Measurements from ENCODE around the gene SPEF2. TPM values are rescaled to one million over a fixed set of nuclear protein-coding genes. Genes with fewer than 3 reads are reported as not detected.
"Not testable (repeated sequence)": the region's sequence is repeated elsewhere in the genome, so short reads cannot be mapped to it uniquely, and the experiment has no call there.

The SPEF2 gene
- total and polyA plus RNA-seq, 12 donors: 3.3 to 19.7 (median 7.9) TPM

GRCh38 chr5:35853631-35854030 lies 236.0 kb downstream of the SPEF2 start:
- H3K27me3 ChIP-seq: no peaks in the 10 kb centered on the region
- no peaks in the 10 kb centered on the region for H3K9me3 ChIP-seq (replicated peaks in 1 of 3)
- DNase-seq: peak; percentile 65 to 88 (median 79)
- H3K27ac ChIP-seq: peak overlapping the region; percentile 20 to 78 (median 67)
- no peaks in the 10 kb centered on the region for H3K36me3 ChIP-seq (replicated peaks in 1 of 2)
- peaks cover 41% of the 10 kb centered on the region in 2 donors for H3K4me1 ChIP-seq (replicated peaks in 1 of 2)
- intact Hi-C loops (cut with DNase I): no loop called here
- 22 to 45% (median 27%) methylated on average over 3 of the region's 3 CpGs for WGBS, 4 donors
- no peak overlapping the region for H3K4me3 ChIP-seq
- TF ChIP-seq, protein P1, sequence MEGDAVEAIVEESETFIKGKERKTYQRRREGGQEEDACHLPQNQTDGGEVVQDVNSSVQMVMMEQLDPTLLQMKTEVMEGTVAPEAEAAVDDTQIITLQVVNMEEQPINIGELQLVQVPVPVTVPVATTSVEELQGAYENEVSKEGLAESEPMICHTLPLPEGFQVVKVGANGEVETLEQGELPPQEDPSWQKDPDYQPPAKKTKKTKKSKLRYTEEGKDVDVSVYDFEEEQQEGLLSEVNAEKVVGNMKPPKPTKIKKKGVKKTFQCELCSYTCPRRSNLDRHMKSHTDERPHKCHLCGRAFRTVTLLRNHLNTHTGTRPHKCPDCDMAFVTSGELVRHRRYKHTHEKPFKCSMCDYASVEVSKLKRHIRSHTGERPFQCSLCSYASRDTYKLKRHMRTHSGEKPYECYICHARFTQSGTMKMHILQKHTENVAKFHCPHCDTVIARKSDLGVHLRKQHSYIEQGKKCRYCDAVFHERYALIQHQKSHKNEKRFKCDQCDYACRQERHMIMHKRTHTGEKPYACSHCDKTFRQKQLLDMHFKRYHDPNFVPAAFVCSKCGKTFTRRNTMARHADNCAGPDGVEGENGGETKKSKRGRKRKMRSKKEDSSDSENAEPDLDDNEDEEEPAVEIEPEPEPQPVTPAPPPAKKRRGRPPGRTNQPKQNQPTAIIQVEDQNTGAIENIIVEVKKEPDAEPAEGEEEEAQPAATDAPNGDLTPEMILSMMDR (IDR thresholded peaks at IDR 0.05): no peak
- TF ChIP-seq POLR2A (IDR thresholded peaks at IDR 0.05): peak in 1 of 2 donors; percentile 26

DNA sequence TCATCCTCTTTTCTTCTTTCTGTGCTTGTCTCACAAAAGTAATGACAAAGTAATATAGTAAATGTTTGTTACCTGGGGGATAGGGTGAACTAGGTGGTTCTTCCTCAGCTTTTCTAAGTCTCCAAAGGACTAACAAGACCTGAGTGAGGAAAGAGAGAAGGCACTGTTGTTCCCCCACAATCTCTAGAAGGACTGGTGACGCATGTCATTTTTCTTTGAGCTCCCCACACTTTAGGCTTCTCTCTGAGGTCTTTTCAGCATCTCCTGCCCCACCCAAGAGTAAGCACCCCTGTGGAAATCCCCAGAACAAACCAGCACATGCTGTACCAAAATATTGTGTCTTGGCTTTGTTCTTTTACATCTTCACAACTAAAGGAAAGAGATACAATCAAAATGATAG lies 236.6 kb downstream of the SPEF2 start:
- intact Hi-C loops (cut with DNase I): no loop called here
- Histone ChIP-seq H3K4me3 (no peak overlapping the region), H3K27ac (peak overlapping the region in 3 of 5 donors; percentile 51 to 70 (median 67)), H3K4me1 (replicated peaks in 1 of 2) (peaks cover 41% of the 10 kb centered on the region in 2 donors), H3K27me3 (no peaks in the 10 kb centered on the region), H3K36me3 (replicated peaks in 1 of 2) (no peaks in the 10 kb centered on the region), H3K9me3 (replicated peaks in 1 of 3) (no peaks in the 10 kb centered on the region)
- TF ChIP-seq POLR2A (IDR thresholded peaks at IDR 0.05): no peak
- TF ChIP-seq, protein P1 (IDR thresholded peaks at IDR 0.05): no peak
- no peak for DNase-seq
- 83 to 92% (median 88%) methylated on average over 1 of the region's 1 CpG for WGBS, 4 donors

- H3K27ac ChIP-seq: no peak overlapping the region
- DNase-seq: no peak
- no peak overlapping the region for H3K4me3 ChIP-seq
- no peaks in the 10 kb centered on the region for H3K9me3 ChIP-seq (replicated peaks in 1 of 3)
- WGBS, 4 donors: 71 to 86% (median 83%) methylated on average over 1 of the region's 1 CpG
- peaks cover 41% of the 10 kb centered on the region in 2 donors for H3K4me1 ChIP-seq (replicated peaks in 1 of 2)
- no peaks in the 10 kb centered on the region for H3K27me3 ChIP-seq
- intact Hi-C loops (cut with DNase I): no loop called here
- H3K36me3 ChIP-seq (replicated peaks in 1 of 2): no peaks in the 10 kb centered on the region
- no peak for TF ChIP-seq POLR2A (IDR thresholded peaks at IDR 0.05)
- TF ChIP-seq, protein P1 (IDR thresholded peaks at IDR 0.05): no peak
Observed at GRCh38 chr5:35855187-35855586, 237.5 kb downstream of the SPEF2 start.

DNA sequence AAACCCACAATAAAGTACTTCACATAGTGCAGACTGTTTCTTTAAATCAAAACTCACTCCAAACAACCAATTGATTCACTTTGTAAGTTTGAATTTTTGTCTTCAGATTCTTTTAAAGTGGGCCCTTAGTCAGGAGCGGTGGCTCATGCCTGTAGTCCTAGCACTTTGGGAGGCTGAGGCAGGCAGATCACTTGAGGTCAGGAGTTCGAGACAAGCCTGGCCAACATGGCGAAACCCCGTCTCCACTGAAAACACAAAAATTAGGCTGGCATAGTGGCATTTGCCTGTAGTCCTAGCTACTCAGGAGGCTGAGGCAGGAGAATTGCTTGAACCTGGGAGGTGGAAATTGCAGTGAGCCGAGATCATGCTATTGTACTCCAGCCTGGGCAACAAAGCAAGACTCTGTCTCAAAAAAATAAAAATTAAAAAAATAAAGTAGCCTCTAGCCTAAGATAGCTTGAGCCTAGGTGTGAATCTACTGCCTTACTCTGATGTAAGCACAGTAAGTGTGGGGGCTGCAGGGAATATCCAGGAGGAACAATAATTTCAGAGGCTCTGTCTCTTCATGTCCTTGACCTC lies 238.6 kb downstream of the SPEF2 start:
- WGBS, 4 donors: 78 to 96% (median 95%) methylated on average over 5 of the region's 5 CpGs
- H3K27me3 ChIP-seq; H3K36me3 ChIP-seq (replicated peaks in 1 of 2); H3K4me3 ChIP-seq; H3K9me3 ChIP-seq (replicated peaks in 1 of 3); intact Hi-C loops (cut with DNase I): not testable (repeated sequence)
- Histone ChIP-seq H3K4me1 (replicated peaks in 1 of 2) (peaks cover 40 to 43% of the 10 kb centered on the region in 2 donors), H3K27ac (peak overlapping the region in 2 of 5 donors; percentile 17 to 35)
- DNase-seq: peak in 1 of 7 donors; percentile 10

GRCh38 chr5:35856765-35857351 lies 239.2 kb downstream of the SPEF2 start, which contains the start of gene IL7R:
IL7R (plus strand) TSS chr5:35856891; CDS start chr5:35856978, 87 bp downstream.
- Histone ChIP-seq H3K9me3 (replicated peaks in 1 of 3) (no peaks in the 10 kb centered on the region), H3K27me3 (no peaks in the 10 kb centered on the region), H3K36me3 (replicated peaks in 1 of 2) (no peaks in the 10 kb centered on the region), H3K4me3 (peak within 1 kb of the TSS in 1 of 4 donors; percentile 13), H3K4me1 (replicated peaks in 1 of 2) (peaks cover 39 to 42% of the 10 kb centered on the region in 2 donors), H3K27ac (peak within 1 kb of the TSS in 3 of 5 donors; percentile 31 to 53 (median 35))
- DNase-seq: no peak
- intact Hi-C loops (cut with DNase I): no loop called here
- whole genome bisulfite sequencing, 4 donors: 15 to 34% (median 24%) methylated on average over 1 of the region's 1 CpG
- no peak for TF ChIP-seq POLR2A (IDR thresholded peaks at IDR 0.05)
- TF ChIP-seq, protein P1 (IDR thresholded peaks at IDR 0.05): no peak
